ENCODE results near the gene C1QTNF6.

The C1QTNF6 gene

DNA sequence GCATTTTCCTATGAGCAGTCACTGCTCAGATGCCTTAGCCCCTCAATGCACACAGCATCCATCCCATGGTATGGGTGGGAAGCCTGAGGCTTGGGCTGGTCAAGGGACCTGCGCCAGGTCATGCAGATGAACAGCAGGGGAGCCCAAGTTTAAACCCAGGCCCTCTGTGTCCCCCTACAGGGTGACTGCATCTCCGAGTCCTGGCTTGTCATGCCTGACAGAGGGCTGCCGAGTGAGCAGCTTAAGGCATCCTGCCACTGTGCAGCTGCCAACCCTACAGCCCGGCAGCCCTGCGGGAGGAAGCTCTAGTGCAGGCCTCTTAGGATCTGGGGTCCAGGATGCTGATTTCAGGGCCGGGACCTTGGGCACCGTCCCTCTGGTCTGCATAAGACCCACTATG is 48.3 kb downstream of the C1QTNF6 start:
- no peak for DNase-seq

DNA sequence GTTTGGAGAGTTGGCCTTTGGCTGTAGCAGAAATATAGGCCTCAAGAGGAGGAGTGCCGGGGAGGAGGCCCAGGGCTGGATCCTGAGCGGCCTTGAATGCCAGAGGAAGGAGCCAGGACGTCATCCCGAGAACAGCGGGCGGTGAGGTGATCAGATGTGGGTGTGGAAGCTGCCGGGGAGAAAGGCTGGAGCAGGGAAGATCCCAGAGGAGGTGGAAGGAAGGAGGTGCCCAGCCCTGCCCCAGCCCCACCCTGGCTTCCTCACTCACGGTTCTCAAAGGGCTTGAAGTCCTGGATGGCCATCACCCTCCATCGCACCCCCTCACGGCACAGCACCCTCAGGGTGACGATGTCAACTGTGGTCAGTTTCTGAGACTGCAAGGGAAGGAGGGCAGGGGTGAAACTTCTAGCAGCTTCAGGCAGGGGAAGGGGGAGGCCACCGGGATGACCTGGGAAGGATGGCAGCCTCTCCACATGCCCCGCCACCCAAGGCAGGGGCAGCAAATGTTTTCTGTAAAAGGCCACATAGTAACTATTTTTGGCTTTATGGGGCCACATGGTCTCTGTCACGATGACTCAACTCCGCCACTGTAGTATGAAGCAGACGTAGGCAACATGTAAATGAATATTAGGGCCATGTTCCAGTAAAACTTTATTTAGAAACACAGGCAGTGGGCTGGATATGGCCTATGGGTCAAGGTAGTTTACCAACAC is 49.0 kb downstream of the C1QTNF6 start:
- no peak for DNase-seq

DNA sequence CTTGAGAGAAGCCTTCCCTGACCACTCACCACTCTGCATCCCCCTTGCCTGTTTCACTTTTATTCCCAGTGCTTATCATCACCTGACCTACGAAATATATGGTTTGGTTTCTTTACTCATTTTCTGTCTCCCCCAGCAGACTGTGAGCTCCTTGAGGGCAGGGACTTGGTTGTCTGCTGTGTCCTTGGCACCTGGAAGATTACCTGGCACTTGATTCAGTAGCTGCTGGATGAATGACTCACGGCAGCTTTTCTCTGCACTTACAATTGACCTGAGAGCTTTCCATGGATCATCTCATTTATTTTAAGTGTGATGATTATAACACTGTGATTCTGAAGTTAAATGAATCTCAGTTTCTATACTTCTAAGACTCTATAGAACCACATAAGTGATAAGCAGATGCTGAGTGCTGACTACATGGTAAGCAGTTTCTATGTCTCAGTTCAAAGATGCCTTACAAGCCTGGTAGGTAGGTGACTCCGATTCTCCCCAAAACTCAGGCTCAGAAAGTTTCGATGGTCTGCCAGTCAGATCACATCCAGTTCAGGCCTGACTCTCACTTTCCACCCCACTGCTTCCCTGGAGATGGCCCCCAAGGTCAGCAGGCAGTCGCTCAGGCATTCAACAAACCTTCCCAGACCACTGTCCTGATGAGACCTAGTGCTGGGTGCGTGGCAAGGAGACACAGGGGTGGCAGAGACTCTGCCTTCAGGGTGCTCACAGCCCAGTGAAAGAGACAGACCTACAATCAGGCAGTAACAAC is 50.0 kb downstream of the C1QTNF6 start:
- DNase-seq = no peak

DNA sequence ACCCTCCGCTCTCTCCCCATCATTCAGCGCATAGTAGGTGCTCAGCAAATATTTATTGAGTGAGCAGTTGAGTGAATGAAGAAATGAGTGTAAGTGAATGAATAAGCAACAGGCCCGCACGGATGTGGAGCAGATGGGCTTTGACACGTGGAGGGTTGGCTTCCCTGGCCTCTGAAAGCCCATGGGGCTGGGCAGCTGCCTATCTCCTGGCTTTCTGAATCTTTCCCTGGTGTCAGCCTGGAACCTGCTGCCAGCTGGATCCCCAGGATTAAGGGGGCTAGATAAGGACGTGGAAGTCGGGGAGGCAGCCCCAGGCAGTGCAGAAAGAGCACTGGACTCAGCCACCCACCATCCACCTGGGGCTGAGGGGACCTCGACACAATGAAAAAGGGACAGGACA is 50.9 kb downstream of the C1QTNF6 start:
- DNase-seq = no peak

DNA sequence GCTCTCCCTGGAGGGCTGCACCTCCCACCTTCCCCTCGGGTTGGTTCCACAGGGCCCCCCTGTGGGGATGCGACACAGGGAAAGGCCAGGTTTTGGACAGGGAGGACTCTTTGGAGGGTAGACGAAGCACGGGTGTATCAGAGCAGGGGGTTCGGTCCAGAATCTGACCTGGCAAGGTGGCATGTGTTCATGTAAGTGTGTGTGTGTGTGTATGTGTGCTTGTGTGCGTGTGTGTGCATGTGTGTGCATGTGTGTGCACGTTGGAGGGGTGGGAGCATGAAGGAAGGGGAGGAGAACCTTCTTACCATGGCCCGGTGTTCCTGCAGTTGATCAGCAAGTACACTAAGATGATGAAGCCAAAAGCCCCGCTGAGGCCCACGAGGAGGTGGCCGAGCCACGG is 53.0 kb downstream of the C1QTNF6 start:
- DNase-seq = no peak

DNA sequence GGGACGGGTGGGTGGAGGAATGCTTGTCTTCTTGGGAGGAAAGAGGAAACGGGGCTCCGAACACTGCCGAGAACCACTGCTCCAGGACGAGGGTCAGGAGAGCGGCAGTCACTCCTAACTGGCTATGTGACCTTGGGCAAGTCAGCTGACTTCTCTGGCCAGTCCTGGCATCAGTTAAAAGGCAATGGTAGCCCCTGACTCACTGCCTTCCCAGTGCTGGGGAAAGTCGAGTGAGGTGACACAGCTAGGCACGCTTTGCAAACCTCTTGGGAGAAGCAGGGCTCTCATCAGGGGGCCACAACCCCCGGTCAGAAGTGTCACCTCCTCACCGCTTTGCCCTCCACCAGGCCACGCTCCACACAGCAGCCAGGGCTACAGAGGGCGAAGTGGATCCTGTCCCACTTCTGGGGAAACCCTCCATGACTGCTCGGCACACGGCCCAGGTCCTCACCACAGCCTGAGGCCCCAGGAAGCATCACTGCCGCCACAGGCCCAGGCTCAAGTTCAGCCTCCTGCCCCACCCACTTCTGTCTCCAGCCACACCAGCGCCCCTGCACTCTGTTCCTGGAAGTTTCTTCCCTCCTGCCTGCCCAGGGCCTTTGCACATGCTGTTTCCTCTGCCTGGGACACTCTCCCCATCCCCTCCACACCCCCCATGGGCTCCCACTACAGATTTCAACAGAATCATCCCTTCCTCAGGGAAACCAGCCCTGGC is 54.6 kb downstream of the C1QTNF6 start:
- DNase-seq = no peak

DNA sequence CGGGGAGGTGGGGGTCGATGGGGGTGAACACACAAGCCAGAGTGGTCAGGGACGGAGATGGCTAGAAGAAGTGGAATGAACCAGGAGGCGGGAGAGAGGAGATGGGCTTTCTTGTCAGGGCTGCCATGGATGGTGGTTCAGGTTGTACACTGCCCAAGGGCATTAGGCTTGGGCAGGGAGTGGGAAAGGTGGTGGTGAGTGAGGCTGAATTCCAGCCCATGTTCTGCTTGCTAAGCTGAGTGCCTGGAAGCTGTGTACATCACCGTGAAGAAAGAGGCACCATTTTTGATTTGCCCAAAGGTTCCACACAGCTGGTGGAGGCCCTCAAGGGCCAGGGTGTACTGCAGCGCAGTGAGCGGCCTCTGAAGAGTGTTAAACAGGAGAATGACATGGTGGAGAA is 55.3 kb downstream of the C1QTNF6 start:
- no peak for DNase-seq

All from NCI-H2029 (cell line).